OCI-LY1 (cell line): ENCODE data around the gene SV2B.

Source experiments
- H2AFZ ChIP-seq: fragments of 200-600 bp; sonication (generic), shearing (Covaris generic); 2 replicates; pipeline ENCODE4 v1.6.0; 2014; ENCODE audit warnings: antibody characterized with exemption, mild to moderate bottlenecking, low read length
- H3F3A ChIP-seq: fragments of 200-600 bp; sonication (generic), shearing (Covaris generic); 2 replicates; pipeline ENCODE4 v1.6.0; 2014; ENCODE audit warnings: mild to moderate bottlenecking, antibody characterized with exemption, low read length, moderate library complexity; ENCODE audit not compliant: insufficient read depth
- H3K27ac ChIP-seq: fragments of 200-600 bp; sonication (generic); 2 replicates; pipeline ENCODE4 v1.5.1; 2014; ENCODE audit warnings: low read length, mixed run types, mild to moderate bottlenecking, low read depth; ENCODE audit not compliant: poor library complexity, severe bottlenecking
- H3K27me3 ChIP-seq: fragments of 200-600 bp; sonication (generic); 2 replicates; pipeline ENCODE4 v1.6.0; 2014; ENCODE audit warnings: antibody characterized with exemption, mild to moderate bottlenecking, low read length, moderate library complexity; ENCODE audit not compliant: insufficient read depth
- H3K36me3 ChIP-seq: fragments of 200-600 bp; sonication (generic); 2 replicates; pipeline ENCODE4 v1.6.1; 2014; ENCODE audit warnings: mild to moderate bottlenecking, antibody characterized with exemption, low read length, moderate library complexity, mixed read lengths; ENCODE audit not compliant: insufficient read depth
- H3K4me1 ChIP-seq: fragments of 200-600 bp; sonication (generic); 2 replicates; pipeline ENCODE4 v1.5.1; 2014; ENCODE audit warnings: mild to moderate bottlenecking, low read length, moderate library complexity; ENCODE audit not compliant: insufficient read depth, severe bottlenecking
- H3K4me2 ChIP-seq: fragments of 200-600 bp; sonication (generic), shearing (Covaris generic); 2 replicates; pipeline ENCODE4 v1.6.1; 2014; ENCODE audit warnings: low read length
- H3K4me3 ChIP-seq: fragments of 200-600 bp; sonication (generic); 2 replicates; pipeline ENCODE4 v1.5.1; 2014; ENCODE audit warnings: low read length, low read depth, mild to moderate bottlenecking, mixed read lengths; ENCODE audit not compliant: poor library complexity, severe bottlenecking
- H3K79me2 ChIP-seq: fragments of 200-600 bp; shearing (Covaris generic); 2 replicates; pipeline ENCODE4 v1.6.1; 2016; ENCODE audit warnings: mixed run types, low read length, mixed read lengths; ENCODE audit not compliant: insufficient read depth
- H3K9ac ChIP-seq: fragments of 200-600 bp; sonication (generic), shearing (Covaris generic); 2 replicates; pipeline ENCODE4 v1.6.1; 2014; ENCODE audit warnings: mild to moderate bottlenecking, low read length, mixed read lengths
- H3K9me2 ChIP-seq: fragments of 200-600 bp; sonication (generic), shearing (Covaris generic); 2 replicates; pipeline ENCODE4 v1.6.1; 2014; ENCODE audit warnings: low read depth, mild to moderate bottlenecking, low read length, mixed read lengths
- H3K9me3 ChIP-seq: fragments of 200-600 bp; shearing (Covaris generic); 2 replicates; pipeline ENCODE4 v1.6.1; 2014; ENCODE audit warnings: low read length, mixed read lengths
- H4K20me1 ChIP-seq: fragments of 200-600 bp; sonication (generic), shearing (Covaris generic); 2 replicates; pipeline ENCODE4 v1.6.0; 2016; ENCODE audit warnings: mild to moderate bottlenecking, low read length; ENCODE audit not compliant: insufficient read depth
- CTCF ChIP-seq: fragments of 200-600 bp; sonication (generic), shearing (Covaris generic); IDR thresholded peaks from 2 replicates; pipeline ENCODE4 v1.5.1; 2017; ENCODE audit warnings: mild to moderate bottlenecking, antibody characterized with exemption, low read length, moderate library complexity, mixed read lengths
- EZH2 ChIP-seq: fragments of 200-600 bp; sonication (generic), shearing (Covaris generic); IDR thresholded peaks from 2 replicates; pipeline ENCODE4 v1.8.0; 2017; ENCODE audit warnings: borderline replicate concordance, mixed run types, mild to moderate bottlenecking, antibody characterized with exemption, low read length, moderate library complexity, mixed read lengths

SV2B gene

GRCh38 chr15:91237445-91237844 is 137.4 kb downstream of the SV2B start:
- no peaks in the 10 kb centered on the region for H4K20me1 ChIP-seq
- no peaks in the 10 kb centered on the region for H3K9me2 ChIP-seq
- H3K27ac ChIP-seq: no peak overlapping the region
- H3K4me2 ChIP-seq: no peak overlapping the region
- no peaks in the 10 kb centered on the region for H3F3A ChIP-seq
- no peaks in the 10 kb centered on the region for H3K36me3 ChIP-seq
- H3K9ac ChIP-seq: no peak overlapping the region
- H3K9me3 ChIP-seq: no peaks in the 10 kb centered on the region
- no peak overlapping the region for H2AFZ ChIP-seq
- no peak overlapping the region for H3K4me3 ChIP-seq
- no peaks in the 10 kb centered on the region; the same call in 1 of the 2 replicates for H3K27me3 ChIP-seq
- H3K79me2 ChIP-seq: no peaks in the 10 kb centered on the region
- H3K4me1 ChIP-seq: no peaks in the 10 kb centered on the region
- TF ChIP-seq EZH2 (no peak), CTCF (no peak)

GRCh38 chr15:91238644-91239425 is 138.8 kb downstream of the SV2B start:
- no peaks in the 10 kb centered on the region for H4K20me1 ChIP-seq
- H2AFZ ChIP-seq: no peak overlapping the region
- H3K27ac ChIP-seq: no peak overlapping the region
- no peaks in the 10 kb centered on the region for H3K79me2 ChIP-seq
- no peak overlapping the region for H3K4me3 ChIP-seq
- no peaks in the 10 kb centered on the region; the same call in 1 of the 2 replicates for H3K27me3 ChIP-seq
- H3K4me1 ChIP-seq: no peaks in the 10 kb centered on the region
- no peak overlapping the region for H3K9ac ChIP-seq
- no peaks in the 10 kb centered on the region for H3K36me3 ChIP-seq
- no peak overlapping the region for H3K4me2 ChIP-seq
- TF ChIP-seq EZH2: no peak
- no peak for TF ChIP-seq CTCF
- no peaks in the 10 kb centered on the region for H3K9me3 ChIP-seq
- no peaks in the 10 kb centered on the region for H3K9me2 ChIP-seq
- H3F3A ChIP-seq: no peaks in the 10 kb centered on the region

- H3K9me2 ChIP-seq: no peaks in the 10 kb centered on the region
- H3K27ac ChIP-seq: no peak overlapping the region
- H3K79me2 ChIP-seq: no peaks in the 10 kb centered on the region
- TF ChIP-seq CTCF (no peak), EZH2 (no peak)
- no peaks in the 10 kb centered on the region for H3K27me3 ChIP-seq
- no peaks in the 10 kb centered on the region for H3F3A ChIP-seq
- H2AFZ ChIP-seq: no peak overlapping the region
- no peak overlapping the region for H3K4me3 ChIP-seq
- H3K9ac ChIP-seq: no peak overlapping the region
- no peaks in the 10 kb centered on the region for H3K4me1 ChIP-seq
- no peaks in the 10 kb centered on the region for H4K20me1 ChIP-seq
- H3K4me2 ChIP-seq: no peak overlapping the region
- no peaks in the 10 kb centered on the region for H3K9me3 ChIP-seq
- H3K36me3 ChIP-seq: no peaks in the 10 kb centered on the region
Observed at GRCh38 chr15:91243826-91244225, 143.8 kb downstream of the SV2B start.
